Endothelial cell of umbilical vein (primary cell): ENCODE data around the gene SPEM1. TPM values are rescaled to one million over a fixed set of nuclear protein-coding genes. Genes with fewer than 3 reads are reported as not detected.

Source experiments
- BruUV-seq: library from RNA; stranded (reverse); fragments of 400-500 nt; replicated peaks from 2 replicates; lab custom pipeline; 2021; lab: Mats Ljungman, UMichigan
- CTCF ChIA-PET: fragments of 300-600, 350-600 bp; sonication (Branson Sonifier 250); formaldehyde crosslinking; loops from one replicate; lab custom pipeline; 2021; ENCODE audit warnings: antibody characterized with exemption, inconsistent platforms; lab: Charles Lee
- POLR2A ChIA-PET: fragments of 300-600, 350-600 bp; sonication (Branson Sonifier 250); formaldehyde crosslinking; loops from one replicate; lab custom pipeline; 2021; ENCODE audit warnings: antibody characterized with exemption, inconsistent platforms; lab: Charles Lee
- DNase-seq: peaks from one replicate; pipeline ENCODE4 v3.0.0-alpha.2; 2011; ENCODE audit warnings: low read depth, low spot score
- FAIRE-seq: peaks from 2 replicates; lab custom pipeline; 2011; peaks lifted over from hg19 to GRCh38; lab: Jason Lieb, UNC
- H2AFZ ChIP-seq: 2 replicates; pipeline ENCODE4 v1.6.0; 2012; ENCODE audit warnings: low read depth, low read length, control low read depth, inconsistent platforms
- H3K27ac ChIP-seq: 2 replicates; pipeline ENCODE4 v1.5.1; 2011; ENCODE audit warnings: low read depth, mild to moderate bottlenecking, control low read depth, low read length, moderate library complexity; ENCODE audit not compliant: insufficient read depth
- H3K27me3 ChIP-seq, 2 experiments: 2 replicates each; pipeline versions ENCODE4 v1.6.0 to v1.6.1; 2011; ENCODE audit warnings: low read length in 2 of 2, mixed read lengths in 1 of 2; ENCODE audit not compliant: control insufficient read depth in 2 of 2, insufficient read depth in 2 of 2
- H3K36me3 ChIP-seq, 2 experiments: 2 replicates in 1 of 2; 3 replicates in 1 of 2; pipeline ENCODE4 v1.5.1; 2011; ENCODE audit warnings: low read length in 2 of 2, mild to moderate bottlenecking in 1 of 2, moderate library complexity in 1 of 2; ENCODE audit not compliant: control insufficient read depth in 2 of 2, insufficient read depth in 2 of 2; ENCODE audit errors: extremely low read depth in 1 of 2
- H3K4me1 ChIP-seq: 3 replicates; pipeline ENCODE4 v1.5.1; 2011; ENCODE audit warnings: mild to moderate bottlenecking, low read length; ENCODE audit not compliant: control insufficient read depth, insufficient read depth; ENCODE audit errors: extremely low read depth
- H3K4me2 ChIP-seq: 2 replicates; pipeline ENCODE4 v1.6.1; 2011; ENCODE audit warnings: low read length, control low read depth, mixed read lengths; ENCODE audit not compliant: insufficient read depth
- H3K4me3 ChIP-seq, 3 experiments: fragments of 200-600 bp in 1 of 3; sonication (generic), shearing (Covaris generic) in 1 of 3; replicated peaks in 1 of 3; 2 replicates each; pipeline ENCODE4 v1.5.1; 2011 to 2016; ENCODE audit warnings: control low read depth in 3 of 3, low read length in 3 of 3, mild to moderate bottlenecking in 2 of 3, inconsistent platforms in 1 of 3, low read depth in 1 of 3, moderate library complexity in 1 of 3; ENCODE audit not compliant: insufficient read depth in 1 of 3
- H3K79me2 ChIP-seq: 2 replicates; pipeline ENCODE4 v1.6.0; 2012; ENCODE audit warnings: low read length, inconsistent platforms; ENCODE audit not compliant: control insufficient read depth, insufficient read depth
- H3K9ac ChIP-seq: replicated peaks from 2 replicates; pipeline ENCODE3; 2011; ENCODE audit warnings: low read length, control low read depth; ENCODE audit not compliant: insufficient read depth; ENCODE audit errors: extremely low read depth
- H3K9me1 ChIP-seq: replicated peaks from 3 replicates; pipeline ENCODE4 v1.6.0; 2011; ENCODE audit warnings: mild to moderate bottlenecking, low read length; ENCODE audit not compliant: control insufficient read depth, insufficient read depth; ENCODE audit errors: extremely low read depth
- H3K9me3 ChIP-seq: replicated peaks from 2 replicates; pipeline ENCODE4 v1.5.1; 2012; ENCODE audit warnings: low read length, inconsistent platforms; ENCODE audit not compliant: control insufficient read depth, insufficient read depth
- H4K20me1 ChIP-seq: replicated peaks from 2 replicates; pipeline ENCODE3; 2011; ENCODE audit warnings: mild to moderate bottlenecking, low read length; ENCODE audit not compliant: control insufficient read depth, insufficient read depth; ENCODE audit errors: extremely low read depth
- EZH2 ChIP-seq: IDR thresholded peaks from 2 replicates; pipeline ENCODE4 v1.6.1; 2012; ENCODE audit warnings: borderline replicate concordance, low read depth, mild to moderate bottlenecking, moderate library complexity, low read length, inconsistent platforms; ENCODE audit not compliant: severe bottlenecking
- FOS ChIP-seq: IDR thresholded peaks from 2 replicates; pipeline ENCODE4 v1.6.1; 2011; ENCODE audit warnings: mild to moderate bottlenecking, low read length, moderate library complexity, borderline replicate concordance; ENCODE audit not compliant: insufficient read depth
- GATA2 ChIP-seq: IDR thresholded peaks from 2 replicates; pipeline ENCODE4 v1.7.0; 2011; ENCODE audit warnings: low read depth, mild to moderate bottlenecking, moderate library complexity, mixed read lengths, low read length; ENCODE audit not compliant: insufficient read length, insufficient read depth
- JUN ChIP-seq: IDR thresholded peaks from 2 replicates; pipeline ENCODE4 v1.6.1; 2011; ENCODE audit warnings: borderline replicate concordance, low read depth; ENCODE audit not compliant: insufficient read length, insufficient read depth
- MYC ChIP-seq: IDR thresholded peaks from one replicate; pipeline ENCODE4 v1.6.1; 2011; ENCODE audit warnings: mild to moderate bottlenecking, low read depth, low read length
- POLR2A ChIP-seq: IDR thresholded peaks from 2 replicates; pipeline ENCODE4 v1.6.1; 2012; ENCODE audit warnings: low read depth, mild to moderate bottlenecking, control low read depth, low read length
- POLR2AphosphoS5 ChIP-seq: IDR thresholded peaks from 2 replicates; pipeline ENCODE4 v1.6.1; 2012; ENCODE audit warnings: low read depth, mild to moderate bottlenecking, control low read depth, low read length, moderate library complexity; ENCODE audit not compliant: insufficient read depth
- dilution Hi-C: fragments of 300-500 bp; cut with MboI; formaldehyde crosslinking; loops from one replicate; pipeline ENCODE4 v1.15.0; 2019; ENCODE audit warnings: low sequenced_read_pairs; ENCODE audit not compliant: extremely low pct_ligation_motif_present
- intact Hi-C: fragments of 100-400 bp; cut with micrococcal nuclease; formaldehyde crosslinking; loops from one replicate; pipeline ENCODE4 v1.10.0; 2022
- polyA plus RNA-seq, 4 experiments: library from polyadenylated mRNA; depleted of rRNA in 3 of 4; stranded (reverse) in 3 of 4; unstranded in 1 of 4; fragments of >200 nt; gene quantifications; 2 replicates each; pipeline versions ENCODE4 v1.2.1 to v1.2.3, GENCODE V29; 2011 to 2012; ENCODE audit warnings: missing spikeins in 1 of 4
- total RNA-seq: library from RNA; stranded (reverse); gene quantifications from 2 replicates; pipeline ENCODE4 v1.2.3, GENCODE V29; 2021
- TF ChIP-seq, protein P1 (sequence below): IDR thresholded peaks from 2 replicates; pipeline ENCODE4 v1.6.1; 2011; ENCODE audit not compliant: insufficient read depth, insufficient read length
- TF ChIP-seq, protein P2 (sequence below), 2 donors: IDR thresholded peaks; 1 replicate in 1 of 2; 2 replicates in 1 of 2; pipeline ENCODE4 v1.5.1; 2011; ENCODE audit warnings: low read length in 2 of 2, mild to moderate bottlenecking in 2 of 2, moderate library complexity in 2 of 2, control low read depth in 1 of 2, inconsistent platforms in 1 of 2, low read depth in 1 of 2; ENCODE audit not compliant: insufficient read depth in 1 of 2; ENCODE audit errors: extremely low read depth in 1 of 2

Gene SPEM1
- total and polyA plus RNA-seq, 2 donors (not counting 3 experiments of a cell fraction or from before 2014, with no cell fraction given) = not detected

DNA sequence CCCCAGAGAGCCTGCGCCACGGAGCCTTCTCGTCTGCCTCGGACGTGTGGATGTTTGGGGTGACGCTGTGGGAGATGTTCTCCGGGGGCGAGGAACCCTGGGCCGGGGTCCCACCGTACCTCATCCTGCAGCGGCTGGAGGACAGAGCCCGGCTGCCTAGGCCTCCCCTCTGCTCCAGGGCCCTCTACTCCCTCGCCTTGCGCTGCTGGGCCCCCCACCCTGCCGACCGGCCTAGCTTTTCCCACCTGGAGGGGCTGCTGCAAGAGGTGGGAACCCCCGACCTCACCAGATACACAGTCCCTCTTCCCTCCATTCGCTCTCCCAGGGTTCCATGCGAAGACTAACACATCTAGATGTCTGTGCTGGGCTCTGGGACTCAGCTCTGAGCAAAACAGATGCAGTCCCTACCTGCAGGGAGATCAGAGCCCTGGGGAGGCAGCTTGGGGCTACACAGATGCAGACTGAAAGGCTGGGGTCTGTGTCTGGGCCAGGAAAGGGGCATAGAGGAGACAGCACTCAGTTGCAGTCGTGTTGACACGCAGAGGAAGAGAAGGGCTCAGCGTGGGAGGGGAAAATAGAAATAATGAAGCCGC is 35.5 kb upstream of the SPEM1 start:
- TF ChIP-seq, protein P1, sequence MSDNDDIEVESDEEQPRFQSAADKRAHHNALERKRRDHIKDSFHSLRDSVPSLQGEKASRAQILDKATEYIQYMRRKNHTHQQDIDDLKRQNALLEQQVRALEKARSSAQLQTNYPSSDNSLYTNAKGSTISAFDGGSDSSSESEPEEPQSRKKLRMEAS = no peak
- TF ChIP-seq FOS (no peak), MYC (no peak), POLR2A (no peak), JUN (no peak), POLR2AphosphoS5 (no peak), GATA2 (no peak), EZH2 (no peak)
- TF ChIP-seq, protein P2, sequence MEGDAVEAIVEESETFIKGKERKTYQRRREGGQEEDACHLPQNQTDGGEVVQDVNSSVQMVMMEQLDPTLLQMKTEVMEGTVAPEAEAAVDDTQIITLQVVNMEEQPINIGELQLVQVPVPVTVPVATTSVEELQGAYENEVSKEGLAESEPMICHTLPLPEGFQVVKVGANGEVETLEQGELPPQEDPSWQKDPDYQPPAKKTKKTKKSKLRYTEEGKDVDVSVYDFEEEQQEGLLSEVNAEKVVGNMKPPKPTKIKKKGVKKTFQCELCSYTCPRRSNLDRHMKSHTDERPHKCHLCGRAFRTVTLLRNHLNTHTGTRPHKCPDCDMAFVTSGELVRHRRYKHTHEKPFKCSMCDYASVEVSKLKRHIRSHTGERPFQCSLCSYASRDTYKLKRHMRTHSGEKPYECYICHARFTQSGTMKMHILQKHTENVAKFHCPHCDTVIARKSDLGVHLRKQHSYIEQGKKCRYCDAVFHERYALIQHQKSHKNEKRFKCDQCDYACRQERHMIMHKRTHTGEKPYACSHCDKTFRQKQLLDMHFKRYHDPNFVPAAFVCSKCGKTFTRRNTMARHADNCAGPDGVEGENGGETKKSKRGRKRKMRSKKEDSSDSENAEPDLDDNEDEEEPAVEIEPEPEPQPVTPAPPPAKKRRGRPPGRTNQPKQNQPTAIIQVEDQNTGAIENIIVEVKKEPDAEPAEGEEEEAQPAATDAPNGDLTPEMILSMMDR (IDR thresholded peaks at IDR 0.05; ENCODE audit: extremely low read depth in 1 of 2, insufficient read depth in 1 of 2, low read depth in 1 of 2, low read length in 2 of 2) = no peak

More for the DNA sequence above, 35.5 kb upstream of the SPEM1 start:
- Histone ChIP-seq H3K4me1 (peaks cover 5% of the 10 kb centered on the region), H3K27ac (no peak overlapping the region), H3K36me3 (peaks cover 0 to 9% of the 10 kb centered on the region in 2 experiments), H2AFZ (peak overlapping the region; percentile 60), H4K20me1 (no peaks in the 10 kb centered on the region), H3K79me2 (no peaks in the 10 kb centered on the region), H3K9ac (no peak overlapping the region), H3K9me3 (no peaks in the 10 kb centered on the region), H3K4me3 (peak overlapping the region in 1 of 3 experiments; percentile 34), H3K4me2 (peak overlapping the region; percentile 39), H3K27me3 (peaks cover 25 to 27% of the 10 kb centered on the region in 2 experiments), H3K9me1 (no peaks in the 10 kb centered on the region)
- ChIA-PET POLR2A (no interaction called here), CTCF (interaction anchor here (1.0 to 1.7 kb wide), 4 partner anchors 15 to 52 kb away, joined by 3 to 7 read pairs (median 4); partner anchors contain the start of gene TMEM256)
- no peak for FAIRE-seq
- DNase-seq = no peak
- dilution Hi-C loops = no loop called here
- no TSS peak for BruUV-seq
- intact Hi-C loops = no loop called here
